GM13977 (cell line): ENCODE data around the gene ENPP3.

Experiments
- DNase-seq: peaks from one replicate; pipeline ENCODE4 v3.0.0; 2012; ENCODE audit warnings: low spot score
- CTCF ChIP-seq: IDR thresholded peaks from 2 replicates; pipeline ENCODE4 v1.5.1; 2012; ENCODE audit warnings: mild to moderate bottlenecking, control low read depth; ENCODE audit not compliant: insufficient read depth; ENCODE audit errors: extremely low read depth, missing control alignments
- in situ Hi-C: fragments of 300-500 bp; cut with MboI; formaldehyde crosslinking; loops from one replicate; pipeline ENCODE4 v1.12.0; 2022; ENCODE audit warnings: low sequenced_read_pairs, low pct_unique_long_range_greater_than_20kb, mixed read lengths, inconsistent platforms; ENCODE audit not compliant: unreplicated experiment

Gene ENPP3

GRCh38 chr6:131641554-131641953 lies 4.5 kb downstream of the ENPP3 start:
- TF ChIP-seq CTCF: no peak
- in situ Hi-C loops: no loop called here
- DNase-seq: no peak

- DNase-seq: no peak
- TF ChIP-seq CTCF: no peak
- in situ Hi-C loops: no loop called here
These were observed 5.5 kb downstream of the ENPP3 start for GRCh38 chr6:131642565-131642964.

GRCh38 chr6:131642987-131643611 lies 6.0 kb downstream of the ENPP3 start:
- in situ Hi-C loops: no loop called here
- DNase-seq: no peak
- TF ChIP-seq CTCF: no peak

DNA sequence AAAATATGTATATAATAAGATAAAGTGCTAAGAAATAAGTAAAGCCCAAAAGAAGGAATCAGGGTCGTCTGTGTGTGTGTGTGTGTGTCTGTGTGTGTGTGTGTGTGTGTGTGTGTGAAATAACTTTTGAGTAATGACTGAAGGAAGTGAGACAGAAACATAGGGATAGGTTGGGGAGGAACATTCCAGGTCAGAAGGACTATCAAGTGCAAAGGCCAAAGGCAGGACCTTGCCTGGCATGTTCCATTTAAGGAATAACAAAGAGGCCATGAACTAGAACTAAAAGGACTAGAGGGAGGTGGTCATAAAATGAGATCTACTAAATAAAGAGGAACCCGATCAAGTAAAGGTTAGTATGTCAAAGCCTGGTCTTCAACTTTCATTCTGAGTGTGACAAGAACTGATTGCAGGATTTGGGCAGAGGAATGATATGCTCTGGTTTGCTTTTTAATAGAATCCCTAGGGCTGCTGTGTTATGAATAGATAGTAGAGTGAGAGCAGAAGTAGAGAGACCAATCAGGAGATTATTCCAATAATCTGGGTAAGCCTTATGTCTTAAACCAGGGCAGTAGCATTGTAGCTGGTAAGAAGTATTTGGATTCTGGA lies 6.9 kb downstream of the ENPP3 start:
- in situ Hi-C loops: no loop called here
- no peak for DNase-seq
- TF ChIP-seq CTCF: no peak

GRCh38 chr6:131644921-131645320 lies 7.8 kb downstream of the ENPP3 start:
- TF ChIP-seq CTCF: no peak
- no peak for DNase-seq
- in situ Hi-C loops: no loop called here

- in situ Hi-C loops: no loop called here
- TF ChIP-seq CTCF: no peak
- DNase-seq: no peak
These were observed 8.7 kb downstream of the ENPP3 start for GRCh38 chr6:131645846-131646245.

DNA sequence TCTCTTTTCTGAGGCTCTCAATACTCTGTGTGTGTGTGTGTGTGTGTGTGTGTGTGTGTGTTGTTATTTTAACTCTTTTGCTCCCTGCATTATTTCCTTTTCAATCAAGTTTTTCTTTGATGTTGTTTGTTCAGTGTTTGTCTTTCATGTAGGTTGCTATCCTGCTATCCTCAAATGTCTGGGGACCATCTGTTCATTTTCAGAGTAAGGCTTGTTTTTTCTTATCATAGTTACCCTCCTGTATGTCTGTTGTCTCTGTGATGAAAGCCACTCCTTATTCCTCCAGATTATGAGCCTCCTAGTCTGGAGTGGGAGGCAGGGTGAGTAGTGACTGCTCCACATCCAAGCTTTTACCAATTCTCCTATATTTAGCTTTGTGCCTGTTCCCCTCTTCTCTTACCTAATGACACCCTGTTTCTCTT lies 9.2 kb downstream of the ENPP3 start:
- in situ Hi-C loops: no loop called here
- DNase-seq: no peak

More for the DNA sequence above, 9.2 kb downstream of the ENPP3 start:
- no peak for TF ChIP-seq CTCF
